Anterior cingulate cortex (tissue), 58 donors: ENCODE results near the gene FHOD3.

Experiments
- DNase-seq, 58 donors: peaks; one replicate each; lab custom pipeline; 2025; lab: John Stamatoyannopoulos, UW

The FHOD3 gene

DNA sequence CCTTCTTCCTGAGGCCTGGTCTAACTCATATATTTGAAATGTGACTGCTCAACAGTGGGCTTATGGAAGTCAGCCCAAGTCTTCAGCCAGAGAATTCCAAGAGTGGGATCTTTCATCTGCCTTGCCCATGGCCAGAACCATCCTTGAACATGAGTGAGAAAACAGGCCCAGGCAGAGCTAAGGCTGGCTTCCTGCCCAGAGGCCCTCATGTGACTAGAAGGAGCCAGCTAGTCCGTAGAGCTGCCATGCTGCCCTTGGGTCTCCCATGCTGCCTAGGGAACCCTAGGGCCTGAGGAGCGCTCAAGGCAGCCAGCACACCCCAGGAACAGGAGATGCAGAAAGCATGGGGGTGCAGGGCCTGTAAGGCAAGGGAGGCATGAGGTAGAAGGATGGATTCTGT lies 203.6 kb downstream of the FHOD3 start:
- no peak for DNase-seq

DNA sequence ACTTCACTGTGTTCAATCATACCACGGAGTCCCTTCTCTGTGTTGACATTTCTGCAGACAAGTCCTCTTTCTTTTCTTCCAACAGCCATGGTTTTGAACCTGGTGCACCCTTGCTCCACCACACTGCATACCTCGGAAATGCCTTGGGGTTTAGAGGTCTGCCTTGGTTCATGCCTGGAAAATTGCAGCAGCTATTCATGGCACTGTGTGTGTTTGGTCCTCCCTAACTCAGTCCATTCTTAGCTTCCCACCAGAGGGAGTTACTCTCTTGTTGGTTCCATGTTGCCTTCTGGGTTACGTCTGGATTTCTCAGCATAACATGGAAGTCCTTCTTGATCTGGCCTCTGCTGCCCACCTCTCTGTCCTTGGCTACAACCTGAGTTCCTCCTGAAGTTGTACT lies 206.0 kb downstream of the FHOD3 start:
- DNase-seq = no peak

DNA sequence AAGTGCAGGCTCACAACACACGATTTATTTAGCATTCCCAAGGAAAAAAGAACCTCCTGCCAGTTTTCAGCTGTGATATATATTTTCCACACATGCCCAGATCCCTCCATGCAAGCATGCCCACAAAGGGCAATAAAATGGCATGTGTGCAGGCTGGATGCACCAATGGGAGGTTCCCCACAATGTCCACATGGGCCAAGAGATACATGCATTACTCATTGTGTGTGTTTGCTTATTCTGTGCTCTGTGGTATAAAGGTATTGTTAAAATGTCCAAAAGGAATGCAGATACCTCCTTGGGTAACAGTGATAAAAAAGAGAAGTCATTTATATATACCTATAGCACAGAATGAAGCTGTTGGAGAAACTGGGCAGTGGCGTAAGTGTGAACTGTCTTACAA lies 207.4 kb downstream of the FHOD3 start:
- DNase-seq = no peak

DNA sequence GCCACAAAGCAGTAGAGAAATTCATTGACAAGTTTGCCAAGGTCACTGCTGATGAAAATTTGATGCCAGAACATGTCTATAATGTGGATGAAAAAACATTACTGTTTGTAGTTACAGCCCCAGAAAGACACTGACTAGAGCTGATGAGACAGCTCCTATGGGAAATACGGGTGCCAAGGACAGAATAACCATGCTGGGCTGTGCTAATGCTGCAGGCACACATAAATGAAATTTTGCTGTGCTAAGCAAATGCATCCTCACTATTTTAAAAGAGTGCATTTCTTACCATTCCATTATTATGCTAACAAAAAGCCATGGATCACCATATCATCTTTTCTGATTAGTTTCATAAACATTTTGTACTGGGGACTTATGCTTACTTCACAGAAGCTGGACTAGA lies 208.2 kb downstream of the FHOD3 start:
- no peak for DNase-seq

DNA sequence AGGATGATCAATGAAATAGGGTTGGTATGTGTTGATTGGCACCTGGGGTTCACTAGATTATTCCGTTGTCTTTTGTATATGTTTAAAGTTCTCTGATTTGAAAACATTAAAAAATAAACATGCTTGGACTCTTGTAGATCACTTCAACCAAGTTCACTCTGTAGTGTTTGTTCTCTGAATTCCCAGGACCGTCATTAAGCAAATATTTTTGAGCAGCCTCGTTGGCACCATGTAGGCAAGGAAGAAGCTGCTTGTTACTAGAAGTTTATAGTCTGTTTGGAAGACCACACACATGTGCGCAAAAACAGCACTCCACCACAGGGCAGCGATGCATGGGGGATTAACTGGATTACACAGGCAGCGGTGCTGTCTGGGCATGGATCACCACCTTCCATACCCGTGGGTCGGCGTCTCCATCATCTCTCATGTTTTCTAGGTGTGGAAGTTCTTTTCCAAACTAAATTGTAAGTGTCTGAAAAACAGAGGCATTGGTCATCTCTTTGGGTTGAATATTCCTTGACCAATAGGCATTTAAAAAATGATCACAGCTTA lies 212.2 kb downstream of the FHOD3 start:
- DNase-seq = no peak

GRCh38 chr18:36511791-36512352 lies 214.4 kb downstream of the FHOD3 start:
- DNase-seq = no peak

GRCh38 chr18:36513556-36513955 lies 216.0 kb downstream of the FHOD3 start:
- DNase-seq = no peak

- no peak for DNase-seq
Measured at GRCh38 chr18:36514778-36515177, 217.3 kb downstream of the FHOD3 start.

DNA sequence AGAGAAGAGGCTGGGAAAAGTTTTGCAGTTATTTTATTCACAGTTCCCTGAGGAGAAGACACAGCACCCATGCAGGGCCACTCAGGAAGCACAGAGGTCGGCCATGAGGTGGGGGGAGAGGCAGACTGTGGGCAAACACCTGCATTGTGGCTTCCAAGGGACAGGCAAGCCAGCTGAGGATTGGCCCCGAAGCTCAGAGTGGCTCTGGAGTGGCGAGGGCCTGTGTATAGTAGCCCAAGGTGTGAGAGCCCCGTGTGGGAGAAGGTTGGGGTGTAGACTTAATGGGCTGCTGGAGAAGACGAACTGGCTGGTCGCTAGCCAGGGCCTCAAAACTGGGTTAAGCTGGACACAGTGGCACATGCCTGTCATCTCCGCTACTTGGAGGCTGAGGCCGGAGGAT lies 218.7 kb downstream of the FHOD3 start:
- DNase-seq = no peak

- DNase-seq = no peak
Measured at GRCh38 chr18:36516726-36517125, 219.2 kb downstream of the FHOD3 start.

- no peak for DNase-seq
Measured at GRCh38 chr18:36518839-36519238, 221.3 kb downstream of the FHOD3 start.

- DNase-seq = no peak
Measured at GRCh38 chr18:36519358-36519757, 221.8 kb downstream of the FHOD3 start.

DNA sequence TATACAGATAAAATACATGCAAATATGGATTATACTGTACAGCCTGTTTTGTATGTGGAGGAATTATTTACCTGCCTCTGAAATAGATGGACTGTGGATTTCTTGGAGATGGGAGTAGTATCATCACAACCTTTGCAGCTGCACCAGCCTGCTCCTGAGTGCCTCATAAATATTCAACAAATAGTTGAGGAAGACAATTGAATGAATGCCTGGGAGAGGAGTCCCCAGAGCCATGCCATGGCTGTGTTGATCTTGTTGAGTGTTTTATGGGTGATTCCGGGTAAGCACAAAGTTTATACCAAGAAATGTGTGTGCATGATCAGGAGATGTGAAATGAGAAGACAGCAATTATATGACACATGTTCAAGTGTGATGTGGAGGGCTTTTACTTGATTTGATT lies 225.0 kb downstream of the FHOD3 start:
- DNase-seq = no peak

DNA sequence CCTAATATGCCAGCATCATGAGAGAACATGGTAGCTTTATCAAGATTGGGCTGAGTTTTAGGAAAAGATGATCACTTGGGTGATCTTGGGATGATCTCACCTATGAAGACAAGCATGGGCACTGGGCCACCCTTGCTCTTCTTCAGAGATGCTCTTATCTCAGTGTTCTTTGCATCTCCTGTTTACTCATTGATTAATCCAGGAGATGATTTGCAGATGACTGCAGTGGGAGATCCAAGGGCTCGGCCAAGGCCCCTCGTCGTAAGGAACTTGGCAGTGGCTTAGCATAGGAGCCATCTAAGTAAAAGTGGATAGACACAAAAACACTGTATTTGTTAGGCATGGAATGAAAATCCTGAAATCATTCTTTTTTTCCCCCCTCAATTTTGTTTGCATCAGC lies 228.4 kb downstream of the FHOD3 start:
- no peak for DNase-seq

GRCh38 chr18:36526611-36527010 lies 229.1 kb downstream of the FHOD3 start:
- no peak for DNase-seq

GRCh38 chr18:36527051-36527450 lies 229.5 kb downstream of the FHOD3 start:
- peak in 3 of 58 donors; percentile 10 to 24 (median 12) for DNase-seq

GRCh38 chr18:36527740-36528455 lies 230.4 kb downstream of the FHOD3 start:
- no peak for DNase-seq

DNA sequence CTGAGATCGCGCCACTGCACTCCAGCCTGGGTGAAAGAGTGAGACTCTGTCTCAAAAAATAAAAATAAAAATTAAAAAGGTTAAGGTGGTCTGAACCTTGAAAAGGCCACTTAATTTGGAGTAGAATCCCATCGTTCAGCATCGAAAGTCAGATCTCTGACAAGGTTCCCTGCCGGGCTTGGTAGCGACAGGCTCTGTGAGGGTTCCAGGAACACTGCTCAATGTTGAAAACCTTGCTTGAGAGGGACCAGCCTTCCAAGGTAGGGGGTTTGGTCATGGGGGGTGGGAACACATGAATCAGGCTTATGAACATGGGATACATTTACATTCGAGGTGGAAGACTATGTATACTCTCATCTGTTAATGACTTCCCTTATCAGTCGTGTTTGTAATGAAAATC lies 232.2 kb downstream of the FHOD3 start:
- DNase-seq = no peak

DNA sequence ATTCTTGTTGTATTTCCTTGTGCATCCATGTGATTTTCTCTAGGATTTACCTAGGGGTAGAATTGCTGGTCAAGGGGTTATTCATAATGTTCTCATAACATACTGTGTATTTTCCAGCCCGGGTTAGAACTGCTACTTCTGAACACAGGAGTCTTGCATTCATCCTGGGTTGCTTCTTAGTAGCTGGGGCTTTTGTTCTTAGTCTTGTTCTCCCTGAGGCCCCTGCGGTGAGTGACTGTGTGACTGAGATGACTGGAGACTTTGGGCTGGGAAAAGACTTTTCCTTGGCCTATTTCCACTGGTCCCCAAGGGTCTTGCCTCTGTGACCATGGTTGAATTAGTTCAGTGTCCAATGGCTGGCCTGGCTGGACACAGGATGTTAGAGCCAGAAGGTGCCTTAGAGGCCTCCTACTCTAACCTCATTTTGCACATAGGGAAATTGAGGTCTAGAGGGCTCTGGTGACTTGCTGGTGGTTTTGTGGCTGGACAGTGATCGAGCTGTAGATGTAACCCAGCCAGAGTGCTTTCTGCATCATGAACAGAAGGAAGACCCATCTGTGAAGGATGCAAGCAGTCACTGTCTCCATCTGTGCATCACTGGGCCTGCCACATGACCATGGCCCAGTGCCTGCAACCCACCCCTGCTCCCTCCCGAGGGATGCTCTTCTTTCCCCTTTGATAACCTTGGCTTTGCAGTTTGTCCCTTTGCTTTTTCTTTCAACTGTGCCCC lies 233.3 kb downstream of the FHOD3 start:
- DNase-seq = peak in 1 of 58 donors; percentile 26

DNA sequence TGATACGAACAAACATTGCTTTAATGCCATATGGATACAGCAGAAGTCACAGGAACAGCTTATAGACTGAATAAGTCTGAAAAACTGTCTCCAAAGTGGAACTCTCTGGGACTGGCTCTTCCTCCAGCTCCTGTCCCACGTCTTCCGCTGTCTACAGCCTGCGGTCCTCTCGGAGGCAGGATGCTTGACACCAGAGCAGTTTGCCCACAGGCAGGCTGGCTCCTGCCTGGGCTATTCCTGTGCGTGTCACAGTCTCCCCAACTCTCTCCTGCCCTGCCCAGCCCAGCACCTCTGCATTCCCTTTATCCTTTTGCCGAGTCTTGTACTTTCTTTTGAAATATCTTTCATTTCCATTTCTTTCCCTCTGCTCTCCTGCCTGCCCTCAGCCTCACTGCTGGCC lies 234.1 kb downstream of the FHOD3 start:
- no peak for DNase-seq

DNA sequence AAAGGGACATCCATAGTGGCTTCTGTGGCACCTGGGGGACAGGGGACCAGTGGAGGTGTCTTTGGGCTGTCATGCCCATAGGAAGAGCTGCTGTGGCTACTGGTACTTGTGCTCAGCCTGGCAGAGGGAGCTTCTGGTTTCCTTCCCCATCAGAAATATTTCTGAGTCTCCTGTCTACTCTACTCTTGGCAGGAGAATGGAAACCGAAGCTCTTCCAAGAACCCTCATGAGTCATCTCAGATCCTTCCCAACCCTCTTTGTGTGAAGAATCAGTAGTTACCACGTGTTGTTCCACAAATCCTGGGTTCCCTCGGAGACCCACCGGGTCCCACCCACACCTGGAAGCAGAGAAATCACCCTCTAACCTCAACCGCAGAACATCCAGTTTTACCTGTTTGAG lies 234.9 kb downstream of the FHOD3 start:
- DNase-seq = no peak

DNA sequence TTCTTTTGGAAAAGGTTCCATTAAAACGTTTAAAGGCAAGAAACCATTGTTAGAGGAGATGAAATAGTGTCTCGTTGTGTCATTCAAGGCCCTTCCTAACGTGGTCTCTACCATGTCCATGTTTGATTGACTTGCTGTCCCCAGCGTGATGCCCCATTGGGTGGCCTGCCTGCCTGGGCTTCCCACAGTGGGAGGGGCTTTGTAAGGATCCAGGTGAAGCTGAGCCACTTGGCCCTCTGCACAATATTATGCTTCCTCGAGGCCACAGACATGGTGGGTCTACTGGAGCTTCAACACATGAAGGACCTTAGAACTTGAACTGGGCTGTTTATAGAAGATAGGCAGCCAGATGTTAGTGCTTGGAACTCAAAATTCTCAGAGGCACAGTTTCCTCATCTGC lies 235.3 kb downstream of the FHOD3 start:
- DNase-seq = no peak
